ENCODE measurements around the gene GDA. TPM values are rescaled to one million over a fixed set of nuclear protein-coding genes. Genes with fewer than 3 reads are reported as not detected.
A peak's percentile ranks its signal among the peaks of the same experiment; 100 is the strongest.

Gene GDA
- polyA plus RNA-seq, 1 donor from 2014 or later: not detected

DNA sequence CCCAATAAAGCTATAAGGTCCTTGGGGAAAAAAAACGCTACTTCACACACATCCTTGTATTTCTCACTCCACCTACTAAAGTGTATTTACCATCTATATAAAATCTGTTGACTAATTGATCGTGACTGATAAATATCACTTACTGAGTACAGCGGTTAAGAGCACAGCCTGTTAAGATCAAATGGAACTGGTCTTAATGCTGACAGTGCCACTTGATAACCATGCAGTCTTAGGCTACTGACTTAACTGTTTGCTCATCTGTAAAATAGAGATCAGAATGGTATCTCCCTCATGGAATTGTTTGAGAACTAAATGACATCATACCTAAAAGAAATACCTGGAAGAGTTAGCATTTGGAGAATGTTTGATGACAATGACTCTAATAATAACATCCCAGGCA, 148.3 kb downstream of the GDA start:
- Mint-ChIP-seq H3K27me3 (no peaks in the 10 kb centered on the region), H3K9me3 (no peaks in the 10 kb centered on the region), H3K36me3 (peaks cover 3% of the 10 kb centered on the region), H3K27ac (peak overlapping the region in 1 of 3 donors; percentile 46), H3K4me1 (peaks cover 20 to 25% (median 20%) of the 10 kb centered on the region in 3 donors), H3K4me3 (no peak overlapping the region)

- peak overlapping the region in 1 of 4 donors; percentile 5 for H3K4me3 Mint-ChIP-seq
Observed at GRCh38 chr9:72299017-72299603, 149.9 kb downstream of the GDA start.

DNA sequence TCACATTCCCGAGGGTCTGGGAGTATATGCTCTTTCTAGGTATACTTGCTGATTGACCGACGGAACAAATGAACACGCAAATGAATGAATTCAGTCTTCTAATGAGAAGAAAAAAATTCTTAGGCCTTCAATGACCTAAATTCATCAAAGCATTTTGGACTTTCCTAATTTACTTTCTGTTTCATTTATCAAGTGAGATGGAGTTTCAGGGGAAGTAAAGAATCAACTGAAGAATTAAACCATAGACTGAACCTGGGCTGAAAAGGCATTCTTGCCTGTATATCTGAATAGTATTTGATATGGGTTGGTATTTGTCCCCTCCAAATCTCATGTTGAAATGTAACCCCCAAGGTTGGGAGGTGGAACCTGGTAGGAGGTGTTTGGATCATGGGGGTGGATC, 151.6 kb downstream of the GDA start:
- Mint-ChIP-seq H3K4me1 (peaks cover 33 to 42% (median 36%) of the 10 kb centered on the region in 3 donors), H3K36me3 (peaks cover 7% of the 10 kb centered on the region), H3K4me3 (peak overlapping the region in 3 of 4 donors; percentile 16 to 62 (median 29))

More at GRCh38 chr9:72299017-72299603, 149.9 kb downstream of the GDA start:
- peaks cover 16 to 27% (median 23%) of the 10 kb centered on the region in 3 donors for H3K4me1 Mint-ChIP-seq
- no peaks in the 10 kb centered on the region for H3K9me3 Mint-ChIP-seq
- peaks cover 3% of the 10 kb centered on the region for H3K36me3 Mint-ChIP-seq
- no peaks in the 10 kb centered on the region for H3K27me3 Mint-ChIP-seq
- H3K27ac Mint-ChIP-seq: no peak overlapping the region

More for the DNA sequence above, 151.6 kb downstream of the GDA start:
- Mint-ChIP-seq H3K27ac (peak overlapping the region; percentile 47 to 85 (median 52)), H3K27me3 (no peaks in the 10 kb centered on the region), H3K9me3 (no peaks in the 10 kb centered on the region)

Other genes with a start within 250 kb of the GDA start
- 31.0 TPM for gene ABHD17B, start 238.2 kb upstream of the GDA start, polyA plus RNA-seq
- gene C9orf85, start 237.8 kb upstream of the GDA start, polyA plus RNA-seq: 14.2 TPM
- not detected for gene C9orf57, start 88.8 kb upstream of the GDA start, polyA plus RNA-seq
- 110 TPM for gene ZFAND5, start 215.8 kb downstream of the GDA start, polyA plus RNA-seq

Measured in IgD-negative memory B cell (primary cell).